HEK293 (cell line): Measurements from ENCODE around the gene VEZF1.

Experiments
- CTCF ChIP-seq: fragments of 450-650 bp; formaldehyde crosslinking; IDR thresholded peaks from 2 replicates; pipeline ENCODE4 v1.5.1; 2016; ENCODE audit warnings: missing biosample characterization, missing genetic modification characterization
- PATZ1 ChIP-seq: fragments of 450-650 bp; formaldehyde crosslinking; IDR thresholded peaks from 2 replicates; pipeline ENCODE4 v1.5.1; 2016; ENCODE audit warnings: missing biosample characterization, missing genetic modification characterization
- PRDM4 ChIP-seq: fragments of 450-650 bp; formaldehyde crosslinking; IDR thresholded peaks from 2 replicates; pipeline ENCODE4 v1.5.1; 2017; ENCODE audit warnings: missing biosample characterization, missing genetic modification characterization
- SCRT2 ChIP-seq: fragments of 450-650 bp; formaldehyde crosslinking; IDR thresholded peaks from 2 replicates; pipeline ENCODE4 v1.5.1; 2016; ENCODE audit warnings: missing biosample characterization, missing genetic modification characterization
- ZBTB21 ChIP-seq: fragments of 450-650 bp; formaldehyde crosslinking; IDR thresholded peaks from 2 replicates; pipeline ENCODE4 v1.5.1; 2017; ENCODE audit warnings: missing biosample characterization, missing genetic modification characterization
- ZNF10 ChIP-seq: fragments of 450-650 bp; formaldehyde crosslinking; IDR thresholded peaks from 2 replicates; pipeline ENCODE4 v1.5.1; 2017; ENCODE audit warnings: missing biosample characterization, missing genetic modification characterization
- ZNF121 ChIP-seq: fragments of 450-650 bp; formaldehyde crosslinking; IDR thresholded peaks from 2 replicates; pipeline ENCODE4 v1.5.1; 2016; ENCODE audit warnings: missing biosample characterization, missing genetic modification characterization
- ZNF274 ChIP-seq, 2 experiments: fragments of 200-500 bp in 1 of 2; fragments of 450-650 bp in 1 of 2; sonication (Bioruptor generic) in 1 of 2; formaldehyde crosslinking in 1 of 2; IDR thresholded peaks; 2 replicates each; pipeline versions ENCODE4 v1.5.1 to v1.6.1; 2014 to 2016; ENCODE audit warnings: borderline replicate concordance in 1 of 2, inconsistent platforms in 1 of 2, low read length in 1 of 2, missing biosample characterization in 1 of 2, missing genetic modification characterization in 1 of 2
- ZNF311 ChIP-seq: fragments of 450-650 bp; formaldehyde crosslinking; IDR thresholded peaks from 2 replicates; pipeline ENCODE4 v1.5.1; 2017; ENCODE audit warnings: missing biosample characterization, missing genetic modification characterization, borderline replicate concordance
- ZNF354C ChIP-seq: fragments of 450-650 bp; formaldehyde crosslinking; IDR thresholded peaks from 2 replicates; pipeline ENCODE4 v1.5.1; 2016; ENCODE audit warnings: missing biosample characterization, missing genetic modification characterization, low read depth, borderline replicate concordance
- ZNF518A ChIP-seq: fragments of 450-650 bp; formaldehyde crosslinking; conservative IDR thresholded peaks from 2 replicates; pipeline ENCODE4 v1.5.1; 2016; ENCODE audit warnings: low read depth, missing biosample characterization, missing genetic modification characterization
- ZNF701 ChIP-seq: fragments of 450-650 bp; formaldehyde crosslinking; IDR thresholded peaks from 2 replicates; pipeline ENCODE4 v1.5.1; 2016; ENCODE audit warnings: missing biosample characterization, missing genetic modification characterization
- ZNF776 ChIP-seq: fragments of 450-650 bp; formaldehyde crosslinking; IDR thresholded peaks from 2 replicates; pipeline ENCODE4 v1.5.0; 2017; ENCODE audit warnings: missing biosample characterization, missing genetic modification characterization, borderline replicate concordance

GRCh38 chr17:57948169-57948554 is 39.9 kb downstream of the VEZF1 start:
- no peak for TF ChIP-seq CTCF (tag by site-specific recombination)
- no peak for TF ChIP-seq ZBTB21 (tag by site-specific recombination)
- TF ChIP-seq ZNF121 (tag by site-specific recombination) = no peak
- TF ChIP-seq ZNF354C = no peak
- TF ChIP-seq PATZ1 (tag by site-specific recombination) = no peak
- TF ChIP-seq PRDM4 (tag by site-specific recombination) = no peak
- TF ChIP-seq ZNF274 (IDR thresholded peaks at IDR 0.05; ENCODE audit: low read length) = no peak
- no peak for TF ChIP-seq ZNF274 (tag by site-specific recombination; IDR thresholded peaks at IDR 0.05; ENCODE audit: borderline replicate concordance)
- TF ChIP-seq ZNF776 (tag by site-specific recombination) = no peak
- no peak for TF ChIP-seq ZNF311
- no peak for TF ChIP-seq ZNF518A (tag by site-specific recombination)
- no peak for TF ChIP-seq ZNF10 (tag by site-specific recombination)
- no peak for TF ChIP-seq SCRT2 (tag by site-specific recombination)
- no peak for TF ChIP-seq ZNF701
